Activated naive CD4-positive, alpha-beta T cell treated with anti-CD3 and anti-CD28 coated beads, Interleukin-2, amount 50 U/mL, for 72 hours (primary cell): Measurements from ENCODE around the gene BMERB1. TPM values are rescaled to one million over a fixed set of nuclear protein-coding genes. Genes with fewer than 3 reads are reported as not detected.

Experiments used
- ATAC-seq, 2 donors: fragments of 150-1000 bp; cut with Tn5 transposase; 2 replicates each; pipeline ENCODE4 v1.10.0; 2021; ENCODE audit warnings: mild to moderate bottlenecking in 2 of 2, moderate library complexity in 2 of 2
- DNase-seq, 2 donors: peaks; one replicate each; pipeline ENCODE4 v3.0.0; 2021 to 2022; ENCODE audit warnings: low spot score in 2 of 2
- H3K27ac Mint-ChIP-seq, 2 donors: one replicate each; pipeline ENCODE4 v1.8.0; 2022; ENCODE audit warnings: mild to moderate bottlenecking in 2 of 2, mixed read lengths in 2 of 2
- H3K36me3 Mint-ChIP-seq, 2 donors: one replicate each; pipeline ENCODE4 v1.8.0; 2022; ENCODE audit warnings: mixed read lengths in 2 of 2
- H3K9me3 Mint-ChIP-seq, 2 donors: one replicate each; pipeline ENCODE4 v1.8.0; 2022; ENCODE audit warnings: mixed read lengths in 2 of 2
- total RNA-seq, 2 donors: library from RNA; stranded (reverse); gene quantifications; one replicate each; pipeline ENCODE4 v1.2.3, GENCODE V29; 2022

BMERB1 gene
- total RNA-seq, 2 donors from 2014 or later, result 5.8 to 20.2 TPM

- Mint-ChIP-seq H3K9me3 (no peaks in the 10 kb centered on the region), H3K36me3 (peaks cover 0 to 6% of the 10 kb centered on the region in 2 donors), H3K27ac (no peak overlapping the region)
- DNase-seq (no peak), ATAC-seq (no peak)
These were observed 67.8 kb downstream of the BMERB1 start for GRCh38 chr16:15502041-15502725.

DNA sequence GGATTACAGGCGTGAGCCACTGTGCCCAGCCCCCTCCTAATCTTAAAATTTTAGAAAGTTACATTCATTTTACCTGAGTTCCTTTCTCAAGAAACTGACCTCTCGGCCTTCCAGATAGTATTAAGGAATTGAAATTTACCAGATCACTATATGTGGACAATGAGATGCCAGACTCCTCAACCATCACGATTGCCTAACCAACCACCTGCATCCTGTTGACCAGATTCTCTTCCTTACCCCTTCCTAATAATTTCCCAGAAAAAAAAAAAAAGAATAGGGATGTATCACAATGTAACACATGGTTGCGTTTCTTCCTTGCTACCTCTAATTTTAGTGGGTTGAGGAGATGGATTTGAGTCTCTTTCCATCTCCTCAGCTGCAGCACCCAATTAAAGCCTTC lies 72.1 kb downstream of the BMERB1 start:
- Mint-ChIP-seq H3K36me3 (peaks cover 0 to 6% of the 10 kb centered on the region in 2 donors), H3K9me3 (no peaks in the 10 kb centered on the region), H3K27ac (no peak overlapping the region)
- no peak for ATAC-seq
- DNase-seq, result no peak

GRCh38 chr16:15507301-15507958 lies 73.0 kb downstream of the BMERB1 start:
- Mint-ChIP-seq H3K27ac (no peak overlapping the region), H3K9me3 (no peaks in the 10 kb centered on the region), H3K36me3 (peaks cover 0 to 6% of the 10 kb centered on the region in 2 donors)
- ATAC-seq (no peak), DNase-seq (no peak)

GRCh38 chr16:15507959-15508627 lies 73.7 kb downstream of the BMERB1 start:
- ATAC-seq (no peak), DNase-seq (no peak)
- Mint-ChIP-seq H3K27ac (peak overlapping the region; percentile 77 to 93), H3K36me3 (peaks cover 0 to 6% of the 10 kb centered on the region in 2 donors), H3K9me3 (no peaks in the 10 kb centered on the region)

- Mint-ChIP-seq H3K27ac (peak overlapping the region; percentile 7 to 93), H3K9me3 (no peaks in the 10 kb centered on the region), H3K36me3 (peaks cover 0 to 6% of the 10 kb centered on the region in 2 donors)
- ATAC-seq (peak; percentile 91 to 92), DNase-seq (no peak)
These were observed 74.7 kb downstream of the BMERB1 start for GRCh38 chr16:15509051-15509592.

- DNase-seq (peak in 1 of 2 donors; percentile 59), ATAC-seq (peak; percentile 46 to 51)
- peak overlapping the region; percentile 7 to 93 for H3K27ac Mint-ChIP-seq
- H3K9me3 Mint-ChIP-seq, result no peaks in the 10 kb centered on the region
- peaks cover 0 to 6% of the 10 kb centered on the region in 2 donors for H3K36me3 Mint-ChIP-seq
These were observed 75.5 kb downstream of the BMERB1 start for GRCh38 chr16:15509593-15510535.

- H3K36me3 Mint-ChIP-seq, result peaks cover 0 to 6% of the 10 kb centered on the region in 2 donors
- DNase-seq, result no peak
- no peaks in the 10 kb centered on the region for H3K9me3 Mint-ChIP-seq
- H3K27ac Mint-ChIP-seq, result peak overlapping the region; percentile 18 to 59
- ATAC-seq, result no peak
These were observed 76.6 kb downstream of the BMERB1 start for GRCh38 chr16:15510992-15511391.

GRCh38 chr16:15511759-15512487 lies 77.5 kb downstream of the BMERB1 start:
- DNase-seq, result no peak
- Mint-ChIP-seq H3K36me3 (no peaks in the 10 kb centered on the region), H3K9me3 (no peaks in the 10 kb centered on the region), H3K27ac (peak overlapping the region in 1 of 2 donors; percentile 74)
- ATAC-seq, result no peak

DNA sequence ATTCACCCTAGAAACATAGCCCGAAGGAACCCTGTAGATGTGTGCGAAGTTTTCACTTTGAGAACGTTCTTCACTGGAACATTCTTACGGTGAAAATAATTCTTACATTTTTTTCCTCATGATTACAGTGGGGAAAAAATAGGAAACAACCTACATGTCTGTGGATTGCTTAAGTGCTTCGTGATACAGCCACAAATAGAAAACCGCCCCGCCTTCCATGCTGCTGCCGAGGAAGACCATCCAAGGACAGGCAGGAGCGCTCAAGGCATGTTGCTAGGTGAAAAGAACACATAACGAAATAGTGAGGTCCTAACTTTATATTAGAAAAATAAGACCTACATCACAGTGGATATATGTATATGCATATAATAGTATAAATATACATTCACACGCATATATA lies 78.8 kb downstream of the BMERB1 start:
- DNase-seq, result no peak
- Mint-ChIP-seq H3K9me3 (no peaks in the 10 kb centered on the region), H3K27ac (no peak overlapping the region), H3K36me3 (no peaks in the 10 kb centered on the region)
- no peak for ATAC-seq

- H3K9me3 Mint-ChIP-seq, result no peaks in the 10 kb centered on the region
- no peaks in the 10 kb centered on the region for H3K36me3 Mint-ChIP-seq
- ATAC-seq (no peak), DNase-seq (no peak)
- H3K27ac Mint-ChIP-seq, result no peak overlapping the region
These were observed 81.6 kb downstream of the BMERB1 start for GRCh38 chr16:15515992-15516391.

DNA sequence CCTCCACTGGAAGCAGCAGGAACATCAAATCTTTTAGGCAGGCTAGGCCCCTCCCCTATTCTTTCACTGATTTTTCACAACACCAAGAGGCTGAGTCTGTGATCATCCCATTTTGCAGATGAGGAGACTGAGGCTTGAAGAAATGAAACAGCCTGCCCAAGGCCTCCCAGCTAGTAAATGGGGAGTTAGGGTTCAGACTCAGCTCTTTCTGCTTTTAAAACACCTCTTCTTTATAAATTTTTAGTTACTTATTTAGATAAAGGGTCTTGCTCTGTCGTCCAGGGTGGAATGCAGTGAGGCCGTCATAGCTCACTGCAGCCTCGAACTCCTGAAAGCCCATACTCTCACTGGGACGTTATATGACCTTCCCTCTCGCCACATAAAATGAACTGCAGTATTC lies 82.2 kb downstream of the BMERB1 start:
- DNase-seq, result no peak
- no peaks in the 10 kb centered on the region for H3K36me3 Mint-ChIP-seq
- no peak for ATAC-seq
- no peak overlapping the region for H3K27ac Mint-ChIP-seq
- H3K9me3 Mint-ChIP-seq, result no peaks in the 10 kb centered on the region

GRCh38 chr16:15517743-15518377 lies 83.5 kb downstream of the BMERB1 start:
- ATAC-seq (no peak), DNase-seq (no peak)
- Mint-ChIP-seq H3K27ac (peak overlapping the region in 1 of 2 donors; percentile 12), H3K9me3 (no peaks in the 10 kb centered on the region), H3K36me3 (no peaks in the 10 kb centered on the region)

- no peak for ATAC-seq
- Mint-ChIP-seq H3K9me3 (no peaks in the 10 kb centered on the region), H3K27ac (no peak overlapping the region), H3K36me3 (no peaks in the 10 kb centered on the region)
- DNase-seq, result no peak
These were observed 84.3 kb downstream of the BMERB1 start for GRCh38 chr16:15518381-15519351.

DNA sequence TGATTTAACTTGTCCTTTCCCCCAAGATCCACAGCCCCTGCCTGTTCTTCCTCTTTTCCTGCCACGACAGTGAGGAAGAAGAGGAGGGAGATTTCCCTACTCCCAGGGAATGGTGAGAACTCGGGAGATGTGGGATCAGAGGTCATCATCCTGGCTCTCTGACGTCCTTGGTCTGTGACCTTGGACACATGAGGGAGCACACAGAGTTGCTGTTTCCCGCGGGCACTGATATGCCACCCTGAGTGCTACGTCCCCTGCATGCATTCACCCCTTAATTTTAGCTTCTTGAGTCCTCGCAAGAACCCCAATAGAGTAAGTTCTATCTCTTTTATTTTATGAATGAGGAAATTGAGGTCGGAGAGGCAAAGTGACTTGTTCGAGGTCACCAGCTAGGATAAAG lies 85.4 kb downstream of the BMERB1 start:
- ATAC-seq (no peak), DNase-seq (no peak)
- Mint-ChIP-seq H3K9me3 (no peaks in the 10 kb centered on the region), H3K36me3 (no peaks in the 10 kb centered on the region), H3K27ac (no peak overlapping the region)
